ENCODE measurements around the gene LRP1B. TPM values are rescaled to one million over a fixed set of nuclear protein-coding genes. Genes with fewer than 3 reads are reported as not detected.

The LRP1B gene
- total RNA-seq, 1 experiment from 2014 or later, result 0.52 TPM

GRCh38 chr2:140744379-140744778, 1386.4 kb downstream of the LRP1B start (continued):
- no peak for TF ChIP-seq E2F5 (CRISPR knock-in tag; IDR thresholded peaks at IDR 0.05)
- no peak for TF ChIP-seq CBFB (CRISPR knock-in tag; IDR thresholded peaks at IDR 0.05; ENCODE audit: low read depth)
- TF ChIP-seq ZNF138 (CRISPR knock-in tag; conservative IDR thresholded peaks at IDR 0.05), result no peak
- TF ChIP-seq, protein P1, sequence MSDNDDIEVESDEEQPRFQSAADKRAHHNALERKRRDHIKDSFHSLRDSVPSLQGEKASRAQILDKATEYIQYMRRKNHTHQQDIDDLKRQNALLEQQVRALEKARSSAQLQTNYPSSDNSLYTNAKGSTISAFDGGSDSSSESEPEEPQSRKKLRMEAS (CRISPR knock-in tag; IDR thresholded peaks at IDR 0.05), result no peak

DNA sequence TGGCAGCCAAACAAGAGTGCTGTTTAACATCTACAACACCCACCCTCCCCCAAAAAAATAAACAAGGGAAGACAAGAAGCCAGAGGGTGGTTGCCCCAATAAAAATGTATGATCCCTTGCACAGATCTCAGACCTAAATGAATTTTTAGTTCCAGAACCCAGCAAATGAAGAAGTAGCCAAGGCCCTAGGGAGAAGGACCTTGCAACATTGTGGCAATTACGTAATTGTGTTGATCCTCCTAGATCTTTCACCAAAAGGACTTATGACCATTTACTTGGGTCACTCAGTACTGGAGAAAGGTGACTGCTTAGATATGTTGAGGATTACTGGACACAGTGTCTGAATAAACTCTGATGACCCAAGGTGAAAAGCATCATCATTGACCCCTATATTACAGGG, 1393.8 kb downstream of the LRP1B start:
- H3K27me3 Mint-ChIP-seq (ENCODE audit: low read depth), result no peaks in the 10 kb centered on the region
- ChIA-PET CTCF (no interaction called here), POLR2A (no interaction called here)
- H3K9me3 Mint-ChIP-seq, result peaks cover 5% of the 10 kb centered on the region
- no peak overlapping the region for H3K4me3 Mint-ChIP-seq
- DNase-seq (ENCODE audit: low spot score) (no peak), ATAC-seq (no peak)
- no peaks in the 10 kb centered on the region for H3K4me1 Mint-ChIP-seq
- no peak for TF ChIP-seq ELF4 (CRISPR knock-in tag; IDR thresholded peaks at IDR 0.05; ENCODE audit: low read depth)
- TF ChIP-seq ZBTB43 (CRISPR knock-in tag; IDR thresholded peaks at IDR 0.05), result no peak
- no peak for TF ChIP-seq ZNF396 (CRISPR knock-in tag; IDR thresholded peaks at IDR 0.05; ENCODE audit: borderline replicate concordance)
- no peak for TF ChIP-seq ATF3 (CRISPR knock-in tag; conservative IDR thresholded peaks at IDR 0.05)
- TF ChIP-seq GABPB1 (CRISPR knock-in tag; IDR thresholded peaks at IDR 0.05), result no peak
- TF ChIP-seq CREM (CRISPR knock-in tag; IDR thresholded peaks at IDR 0.05), result no peak
- TF ChIP-seq, protein P1 (CRISPR knock-in tag; IDR thresholded peaks at IDR 0.05), result no peak
- TF ChIP-seq PRDM15 (CRISPR knock-in tag; IDR thresholded peaks at IDR 0.05), result no peak
- no peak for TF ChIP-seq NR1H2 (CRISPR knock-in tag; IDR thresholded peaks at IDR 0.05)
- TF ChIP-seq NR3C1 (CRISPR knock-in tag; conservative IDR thresholded peaks at IDR 0.05; ENCODE audit: low read depth), result no peak
- no peak for TF ChIP-seq ZNF317 (CRISPR knock-in tag; IDR thresholded peaks at IDR 0.05; ENCODE audit: borderline replicate concordance, low read depth)
- TF ChIP-seq ZNF219 (CRISPR knock-in tag; IDR thresholded peaks at IDR 0.05; ENCODE audit: borderline replicate concordance), result no peak
- H3K27ac Mint-ChIP-seq, result no peak overlapping the region
- H3K36me3 Mint-ChIP-seq, result no peaks in the 10 kb centered on the region

GRCh38 chr2:140734992-140735391, 1395.8 kb downstream of the LRP1B start:
- peaks cover 5% of the 10 kb centered on the region for H3K9me3 Mint-ChIP-seq
- POLR2A ChIA-PET, result no interaction called here
- no peaks in the 10 kb centered on the region for H3K27me3 Mint-ChIP-seq (ENCODE audit: low read depth)
- TF ChIP-seq SMAD4 (CRISPR knock-in tag; IDR thresholded peaks at IDR 0.05) (no peak), ATF3 (CRISPR knock-in tag; conservative IDR thresholded peaks at IDR 0.05) (no peak), MLX (CRISPR knock-in tag; IDR thresholded peaks at IDR 0.05) (no peak), ETV6 (CRISPR knock-in tag; IDR thresholded peaks at IDR 0.05) (no peak)
- TF ChIP-seq, protein P2, sequence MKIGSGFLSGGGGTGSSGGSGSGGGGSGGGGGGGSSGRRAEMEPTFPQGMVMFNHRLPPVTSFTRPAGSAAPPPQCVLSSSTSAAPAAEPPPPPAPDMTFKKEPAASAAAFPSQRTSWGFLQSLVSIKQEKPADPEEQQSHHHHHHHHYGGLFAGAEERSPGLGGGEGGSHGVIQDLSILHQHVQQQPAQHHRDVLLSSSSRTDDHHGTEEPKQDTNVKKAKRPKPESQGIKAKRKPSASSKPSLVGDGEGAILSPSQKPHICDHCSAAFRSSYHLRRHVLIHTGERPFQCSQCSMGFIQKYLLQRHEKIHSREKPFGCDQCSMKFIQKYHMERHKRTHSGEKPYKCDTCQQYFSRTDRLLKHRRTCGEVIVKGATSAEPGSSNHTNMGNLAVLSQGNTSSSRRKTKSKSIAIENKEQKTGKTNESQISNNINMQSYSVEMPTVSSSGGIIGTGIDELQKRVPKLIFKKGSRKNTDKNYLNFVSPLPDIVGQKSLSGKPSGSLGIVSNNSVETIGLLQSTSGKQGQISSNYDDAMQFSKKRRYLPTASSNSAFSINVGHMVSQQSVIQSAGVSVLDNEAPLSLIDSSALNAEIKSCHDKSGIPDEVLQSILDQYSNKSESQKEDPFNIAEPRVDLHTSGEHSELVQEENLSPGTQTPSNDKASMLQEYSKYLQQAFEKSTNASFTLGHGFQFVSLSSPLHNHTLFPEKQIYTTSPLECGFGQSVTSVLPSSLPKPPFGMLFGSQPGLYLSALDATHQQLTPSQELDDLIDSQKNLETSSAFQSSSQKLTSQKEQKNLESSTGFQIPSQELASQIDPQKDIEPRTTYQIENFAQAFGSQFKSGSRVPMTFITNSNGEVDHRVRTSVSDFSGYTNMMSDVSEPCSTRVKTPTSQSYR (CRISPR knock-in tag; IDR thresholded peaks at IDR 0.05), result no peak
- TF ChIP-seq, protein P3, sequence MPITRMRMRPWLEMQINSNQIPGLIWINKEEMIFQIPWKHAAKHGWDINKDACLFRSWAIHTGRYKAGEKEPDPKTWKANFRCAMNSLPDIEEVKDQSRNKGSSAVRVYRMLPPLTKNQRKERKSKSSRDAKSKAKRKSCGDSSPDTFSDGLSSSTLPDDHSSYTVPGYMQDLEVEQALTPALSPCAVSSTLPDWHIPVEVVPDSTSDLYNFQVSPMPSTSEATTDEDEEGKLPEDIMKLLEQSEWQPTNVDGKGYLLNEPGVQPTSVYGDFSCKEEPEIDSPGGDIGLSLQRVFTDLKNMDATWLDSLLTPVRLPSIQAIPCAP (CRISPR knock-in tag; IDR thresholded peaks at IDR 0.05), result no peak

More at GRCh38 chr2:140734992-140735391, 1395.8 kb downstream of the LRP1B start:
- no peaks in the 10 kb centered on the region for H3K4me1 Mint-ChIP-seq
- H3K4me3 Mint-ChIP-seq, result no peak overlapping the region
- CTCF ChIA-PET, result no interaction called here
- no peak overlapping the region for H3K27ac Mint-ChIP-seq
- no peaks in the 10 kb centered on the region for H3K36me3 Mint-ChIP-seq
- DNase-seq (ENCODE audit: low spot score) (no peak), ATAC-seq (no peak)

Data from WTC11 (cell line).